ENCODE data around the gene MBD3L3.
A peak's percentile ranks its signal among the peaks of the same experiment; 100 is the strongest.
"Not testable (repeated sequence)": the region's sequence is repeated elsewhere in the genome, so short reads cannot be mapped to it uniquely, and the experiment has no call there.

Gene MBD3L3

GRCh38 chr19:7063339-7063738 is 4.9 kb upstream of the MBD3L3 start:
- DNase-seq = no peak

DNA sequence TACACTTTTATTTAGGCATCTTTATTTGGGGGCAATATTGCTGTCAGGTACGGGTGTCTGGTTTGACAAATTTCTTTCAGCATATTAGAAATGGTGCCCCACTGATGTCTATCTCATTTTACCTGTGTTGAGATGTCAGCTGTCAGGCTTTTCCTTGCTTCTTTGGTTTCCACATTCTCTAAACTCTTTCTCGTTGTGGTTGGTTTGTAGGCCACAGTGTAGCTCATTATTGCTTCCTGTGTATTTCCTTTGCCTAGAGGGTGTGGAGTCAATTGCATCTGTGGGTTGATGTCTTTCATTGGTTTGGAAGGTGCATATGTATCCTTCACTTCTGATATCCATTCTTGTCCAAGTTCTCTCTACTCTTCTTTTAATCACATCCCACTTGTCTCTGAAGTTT is 1.5 kb upstream of the MBD3L3 start:
- DNase-seq = not testable (repeated sequence)

DNA sequence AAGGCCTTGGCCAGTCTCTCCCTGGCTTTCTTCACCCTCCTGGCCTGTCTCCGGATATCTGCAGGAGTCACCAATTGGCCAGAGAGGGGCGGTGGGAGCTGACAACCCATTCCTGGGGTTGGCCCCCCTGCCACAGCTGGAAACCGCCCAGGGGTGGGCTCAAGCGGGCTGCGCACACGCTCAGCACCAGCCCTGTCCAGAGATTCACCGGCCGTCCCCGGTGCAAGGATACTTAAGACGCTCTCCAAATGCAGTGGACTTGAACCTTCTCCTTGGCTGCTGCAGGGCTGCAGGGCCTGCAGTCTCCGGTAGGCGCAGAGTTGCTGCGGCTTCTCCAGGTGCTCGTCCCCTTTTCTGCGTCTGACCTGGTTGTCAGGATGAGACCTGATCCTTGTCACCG is 2.1 kb downstream of the MBD3L3 start:
- not testable (repeated sequence) for DNase-seq

DNA sequence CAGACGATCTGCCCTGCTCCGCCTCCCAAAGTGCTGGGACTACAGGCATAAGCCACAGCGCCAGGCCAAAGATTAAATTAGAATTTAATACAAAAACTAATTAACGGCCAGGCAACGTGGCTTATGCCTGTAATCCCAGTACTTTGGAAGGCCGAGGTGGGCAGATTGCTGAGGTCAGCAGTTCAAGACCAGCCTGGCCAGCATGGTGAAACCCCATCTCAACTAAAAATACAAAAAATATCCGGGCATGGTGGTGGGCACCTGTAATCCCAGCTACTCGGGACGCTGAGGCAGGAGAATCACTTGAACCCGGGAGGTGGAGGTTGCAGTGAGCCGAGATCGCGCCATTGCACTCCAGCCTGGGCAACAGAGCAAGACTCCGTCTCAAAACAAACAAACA is 2.8 kb downstream of the MBD3L3 start:
- DNase-seq = not testable (repeated sequence)

GRCh38 chr19:7054635-7055368 is 3.7 kb downstream of the MBD3L3 start:
- not testable (repeated sequence) for DNase-seq

DNA sequence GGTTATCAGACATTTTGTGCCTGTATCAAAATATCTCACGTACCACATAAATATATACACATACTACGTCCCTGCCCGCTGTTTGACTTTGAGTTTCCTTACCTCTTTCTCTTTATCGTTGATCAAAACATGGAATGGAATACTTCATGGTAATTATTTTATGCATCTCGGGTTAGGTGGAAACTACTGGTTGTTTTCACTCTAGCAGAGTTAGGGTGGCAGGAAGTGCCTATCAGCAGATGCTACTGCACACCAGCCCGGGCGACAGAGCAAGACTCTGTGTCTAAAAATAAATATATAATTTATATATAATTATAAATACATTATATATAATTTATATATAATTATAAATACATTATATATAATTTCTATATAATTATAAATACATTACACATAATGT is 5.6 kb downstream of the MBD3L3 start:
- DNase-seq = not testable (repeated sequence)

DNA sequence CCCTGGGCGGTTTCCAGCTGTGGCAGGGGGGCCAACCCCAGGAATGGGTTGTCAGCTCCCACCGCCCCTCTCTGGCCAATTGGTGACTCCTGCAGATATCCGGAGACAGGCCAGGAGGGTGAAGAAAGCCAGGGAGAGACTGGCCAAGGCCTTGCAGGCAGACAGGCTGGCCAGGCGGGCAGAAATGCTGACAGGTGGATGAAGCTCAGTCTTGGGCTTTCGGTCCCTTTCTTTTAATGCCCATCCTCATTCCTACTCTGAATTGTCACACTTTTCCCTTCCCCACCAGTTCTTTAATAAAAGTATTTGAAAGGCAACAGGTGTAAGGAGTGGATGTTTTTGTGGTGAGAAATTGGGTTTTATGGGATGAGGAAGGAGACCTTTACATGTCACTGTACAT is 7.1 kb downstream of the MBD3L3 start:
- DNase-seq = not testable (repeated sequence)

DNA sequence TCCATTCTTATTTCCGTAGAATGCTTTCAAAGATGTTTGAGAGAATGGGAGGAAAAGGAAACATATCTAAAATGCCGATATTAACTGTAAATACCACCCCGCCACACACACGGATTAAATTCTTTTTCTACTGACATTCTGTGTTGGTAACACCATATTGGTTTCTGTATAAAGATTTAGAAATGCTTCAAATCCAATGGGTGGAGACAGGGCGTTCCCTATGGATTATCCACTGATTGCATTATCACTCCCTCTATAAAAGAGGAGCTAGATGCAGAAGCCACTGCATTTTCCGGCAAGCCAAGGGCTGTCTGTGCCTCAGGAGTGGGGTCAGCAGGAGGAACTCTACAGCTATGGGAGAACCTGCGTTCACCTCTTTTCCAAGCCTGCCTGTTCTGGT is 9.5 kb downstream of the MBD3L3 start, which contains the start of gene MBD3L2:
Gene MBD3L2 (plus strand): TSS at position 301 of the 400 bp plus-strand sequence. CDS start 53 bp downstream, at position 354.
- not testable (repeated sequence) for DNase-seq

DNA sequence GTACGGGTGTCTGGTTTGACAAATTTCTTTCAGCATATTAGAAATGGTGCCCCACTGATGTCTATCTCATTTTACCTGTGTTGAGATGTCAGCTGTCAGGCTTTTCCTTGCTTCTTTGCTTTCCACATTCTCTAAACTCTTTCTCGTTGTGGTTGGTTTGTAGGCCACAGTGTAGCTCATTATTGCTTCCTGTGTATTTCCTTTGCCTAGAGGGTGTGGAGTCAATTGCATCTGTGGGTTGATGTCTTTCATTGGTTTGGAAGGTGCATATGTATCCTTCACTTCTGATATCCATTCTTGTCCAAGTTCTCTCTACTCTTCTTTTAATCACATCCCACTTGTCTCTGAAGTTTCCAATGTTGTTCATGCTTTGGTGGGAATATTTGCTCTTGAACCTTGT is 16.9 kb downstream of the MBD3L3 start:
- DNase-seq = not testable (repeated sequence)

- not testable (repeated sequence) for DNase-seq
These were observed 18.4 kb downstream of the MBD3L3 start, which contains the start of gene MBD3L4 for GRCh38 chr19:7040079-7040478. MBD3L4 (minus strand) TSS chr19:7040179; CDS start chr19:7040144, 35 bp downstream.

- not testable (repeated sequence) for DNase-seq
These were observed 28.2 kb downstream of the MBD3L3 start, which contains the start of gene MBD3L5 for GRCh38 chr19:7030278-7030677. MBD3L5 (plus strand) TSS chr19:7030578; CDS start chr19:7030612, 34 bp downstream.

DNA sequence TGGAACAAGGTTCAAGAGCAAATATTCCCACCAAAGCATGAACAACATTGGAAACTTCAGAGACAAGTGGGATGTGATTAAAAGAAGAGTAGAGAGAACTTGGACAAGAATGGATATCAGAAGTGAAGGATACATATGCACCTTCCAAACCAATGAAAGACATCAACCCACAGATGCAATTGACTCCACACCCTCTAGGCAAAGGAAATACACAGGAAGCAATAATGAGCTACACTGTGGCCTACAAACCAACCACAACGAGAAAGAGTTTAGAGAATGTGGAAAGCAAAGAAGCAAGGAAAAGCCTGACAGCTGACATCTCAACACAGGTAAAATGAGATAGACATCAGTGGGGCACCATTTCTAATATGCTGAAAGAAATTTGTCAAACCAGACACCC is 29.7 kb downstream of the MBD3L3 start:
- not testable (repeated sequence) for DNase-seq

DNA sequence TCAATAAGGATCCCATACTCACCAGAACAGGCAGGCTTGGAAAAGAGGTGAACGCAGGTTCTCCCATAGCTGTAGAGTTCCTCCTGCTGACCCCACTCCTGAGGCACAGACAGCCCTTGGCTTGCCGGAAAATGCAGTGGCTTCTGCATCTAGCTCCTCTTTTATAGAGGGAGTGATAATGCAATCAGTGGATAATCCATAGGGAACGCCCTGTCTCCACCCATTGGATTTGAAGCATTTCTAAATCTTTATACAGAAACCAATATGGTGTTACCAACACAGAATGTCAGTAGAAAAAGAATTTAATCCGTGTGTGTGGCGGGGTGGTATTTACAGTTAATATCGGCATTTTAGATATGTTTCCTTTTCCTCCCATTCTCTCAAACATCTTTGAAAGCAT is 37.1 kb downstream of the MBD3L3 start, which contains the start of gene MBD3L2B:
Gene MBD3L2B (minus strand): TSS at position 101 of the 400 bp plus-strand sequence. CDS start 34 bp downstream, at position 67.
- DNase-seq = not testable (repeated sequence)

DNA sequence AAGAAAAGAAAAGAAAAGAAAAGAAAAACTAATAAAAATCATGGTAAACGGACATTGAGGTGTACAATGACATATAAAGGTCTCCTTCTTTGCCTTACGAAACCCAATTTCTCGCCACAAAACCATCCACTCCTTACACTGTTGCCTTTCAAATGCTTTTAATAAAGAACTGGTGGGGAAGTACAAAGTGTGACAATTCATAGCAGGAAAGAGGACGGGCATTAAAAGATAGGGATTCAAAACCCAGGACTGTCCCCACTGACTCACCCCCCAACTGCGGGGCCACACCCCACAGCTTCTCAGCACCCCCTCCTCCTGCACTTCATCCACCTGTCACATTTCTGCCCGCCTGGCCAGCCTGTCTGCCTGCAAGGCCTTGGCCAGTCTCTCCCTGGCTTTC is 39.6 kb downstream of the MBD3L3 start:
- DNase-seq = no peak

DNA sequence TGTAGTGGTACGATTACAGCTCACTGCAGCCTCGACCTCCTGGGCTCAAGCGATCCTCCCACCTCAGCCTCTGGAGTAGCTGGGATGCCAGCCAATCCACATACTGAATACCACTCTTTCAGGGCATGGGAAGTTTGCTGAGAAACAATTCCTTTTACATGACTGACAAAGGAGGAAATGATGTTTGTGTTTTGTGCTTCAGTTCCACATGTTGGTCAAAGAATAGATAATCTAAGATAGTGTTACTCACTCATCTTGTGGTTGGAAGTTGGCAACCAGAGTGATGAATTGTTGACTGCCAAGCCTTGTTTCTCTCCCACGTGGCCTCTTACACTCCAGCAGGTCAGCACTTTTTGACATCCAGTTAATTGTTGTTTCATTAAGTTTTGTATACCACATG is 44.8 kb downstream of the MBD3L3 start:
- peak; percentile 98 for DNase-seq

GRCh38 chr19:7010722-7011593 is 47.5 kb downstream of the MBD3L3 start:
- no peak for DNase-seq

- peak; percentile 75 for DNase-seq
These were observed 50.6 kb downstream of the MBD3L3 start for GRCh38 chr19:7007859-7008258.

All from MV-4-11 (cell line).